Measurements from ENCODE around the gene PGP. TPM values are rescaled to one million over a fixed set of nuclear protein-coding genes. Genes with fewer than 3 reads are reported as not detected.

PGP gene
- total RNA-seq, 1 experiment from 2014 or later: 32.6 TPM

DNA sequence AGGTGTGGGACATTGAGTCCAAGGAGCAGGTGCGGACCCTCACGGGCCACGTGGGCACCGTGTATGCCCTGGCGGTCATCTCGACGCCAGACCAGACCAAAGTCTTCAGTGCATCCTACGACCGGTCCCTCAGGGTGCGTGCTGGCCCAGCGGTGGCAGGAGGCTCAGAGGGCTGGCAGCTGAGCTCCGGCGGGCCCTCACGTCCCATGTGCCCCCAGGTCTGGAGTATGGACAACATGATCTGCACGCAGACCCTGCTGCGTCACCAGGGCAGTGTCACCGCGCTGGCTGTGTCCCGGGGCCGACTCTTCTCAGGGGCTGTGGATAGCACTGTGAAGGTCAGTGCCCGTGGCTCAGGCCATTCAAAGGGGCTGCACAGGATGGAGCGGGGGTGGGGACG is 38.6 kb downstream of the PGP start:
- H2AFZ ChIP-seq (ENCODE audit: low read depth, low read length, poor library complexity, severe bottlenecking): no peak overlapping the region
- CTCF ChIA-PET: no interaction called here
- POLR2A ChIA-PET: interaction anchor here (0.8 kb wide), 1 partner anchor 21 kb away, joined by 4 read pairs; the partner anchor contains the start of gene TRAF7
- no peaks in the 10 kb centered on the region for H3K27me3 ChIP-seq (ENCODE audit: insufficient read depth, low read length)
- peaks cover 8 to 30% of the 10 kb centered on the region in 2 experiments; a peak in 2 of 4 replicates for H3K36me3 ChIP-seq (ENCODE audit: control insufficient read depth in 1 of 2, insufficient read depth in 2 of 2, low read length in 2 of 2)
- intact Hi-C loops (cut with micrococcal nuclease): no loop called here
- no peak overlapping the region; the same call in 1 of the 2 replicates for H3K27ac ChIP-seq (ENCODE audit: low read depth, low read length)
- H3K9ac ChIP-seq (ENCODE audit: low read length): no peak overlapping the region
- no peak for DNase-seq (ENCODE audit: low read depth, low spot score)
- H3K4me2 ChIP-seq (ENCODE audit: low read length): no peak overlapping the region
- no peaks in the 10 kb centered on the region for H3K9me2 ChIP-seq (ENCODE audit: insufficient read depth)
- no peak for ATAC-seq
- TF ChIP-seq EZH2 (IDR thresholded peaks at IDR 0.05) (no peak), ZNF274 (IDR thresholded peaks at IDR 0.05; ENCODE audit: low read depth, low read length) (no peak), RAD21 (IDR thresholded peaks at IDR 0.05; ENCODE audit: low read depth) (no peak), SP1 (IDR thresholded peaks at IDR 0.05; ENCODE audit: low read depth) (no peak), TCF7L2 (IDR thresholded peaks at IDR 0.05; ENCODE audit: borderline replicate concordance, extremely low read depth, insufficient read depth, insufficient read length) (no peak), EGR1 (IDR thresholded peaks at IDR 0.05; ENCODE audit: low read depth) (no peak), SIN3A (IDR thresholded peaks at IDR 0.05; ENCODE audit: low read depth) (no peak), FOSL1 (IDR thresholded peaks at IDR 0.05; ENCODE audit: low read depth) (no peak), REST (IDR thresholded peaks at IDR 0.05; ENCODE audit: low read depth) (no peak), POLR2A (IDR thresholded peaks at IDR 0.05; ENCODE audit: borderline replicate concordance, extremely low read depth, insufficient read depth, insufficient read length) (no peak), MAX (IDR thresholded peaks at IDR 0.05) (no peak), ZFX (IDR thresholded peaks at IDR 0.05) (no peak), CBX3 (IDR thresholded peaks at IDR 0.05; ENCODE audit: low read depth) (no peak)
- TF ChIP-seq, protein P1, sequence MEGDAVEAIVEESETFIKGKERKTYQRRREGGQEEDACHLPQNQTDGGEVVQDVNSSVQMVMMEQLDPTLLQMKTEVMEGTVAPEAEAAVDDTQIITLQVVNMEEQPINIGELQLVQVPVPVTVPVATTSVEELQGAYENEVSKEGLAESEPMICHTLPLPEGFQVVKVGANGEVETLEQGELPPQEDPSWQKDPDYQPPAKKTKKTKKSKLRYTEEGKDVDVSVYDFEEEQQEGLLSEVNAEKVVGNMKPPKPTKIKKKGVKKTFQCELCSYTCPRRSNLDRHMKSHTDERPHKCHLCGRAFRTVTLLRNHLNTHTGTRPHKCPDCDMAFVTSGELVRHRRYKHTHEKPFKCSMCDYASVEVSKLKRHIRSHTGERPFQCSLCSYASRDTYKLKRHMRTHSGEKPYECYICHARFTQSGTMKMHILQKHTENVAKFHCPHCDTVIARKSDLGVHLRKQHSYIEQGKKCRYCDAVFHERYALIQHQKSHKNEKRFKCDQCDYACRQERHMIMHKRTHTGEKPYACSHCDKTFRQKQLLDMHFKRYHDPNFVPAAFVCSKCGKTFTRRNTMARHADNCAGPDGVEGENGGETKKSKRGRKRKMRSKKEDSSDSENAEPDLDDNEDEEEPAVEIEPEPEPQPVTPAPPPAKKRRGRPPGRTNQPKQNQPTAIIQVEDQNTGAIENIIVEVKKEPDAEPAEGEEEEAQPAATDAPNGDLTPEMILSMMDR (IDR thresholded peaks at IDR 0.05 in 2 of 3, conservative IDR thresholded peaks at IDR 0.05 in 1 of 3; ENCODE audit: borderline replicate concordance in 1 of 3, insufficient read depth in 1 of 3, low read depth in 2 of 3, low read length in 2 of 3): no peak
- TF ChIP-seq, protein P2, sequence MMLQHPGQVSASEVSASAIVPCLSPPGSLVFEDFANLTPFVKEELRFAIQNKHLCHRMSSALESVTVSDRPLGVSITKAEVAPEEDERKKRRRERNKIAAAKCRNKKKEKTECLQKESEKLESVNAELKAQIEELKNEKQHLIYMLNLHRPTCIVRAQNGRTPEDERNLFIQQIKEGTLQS (IDR thresholded peaks at IDR 0.05): no peak
- no peaks in the 10 kb centered on the region for H3K79me2 ChIP-seq (ENCODE audit: insufficient read depth, low read length)
- no TSS peak for BruUV-seq (replicated peaks)
- peaks cover 0 to 5% of the 10 kb centered on the region in 2 experiments; a peak in 1 of 4 replicates for H3K4me1 ChIP-seq (ENCODE audit: control insufficient read depth in 1 of 2, insufficient read depth in 2 of 2, low read length in 2 of 2)
- RAD21 ChIA-PET (ENCODE audit: low non-redundant PET in 1 of 2, low total read pairs in 2 of 2, uncharacterized antibody in 2 of 2, unreplicated experiment in 2 of 2): no interaction called here
- H3K4me3 ChIP-seq (replicated peaks in 1 of 2; ENCODE audit: low read depth in 1 of 2, low read length in 2 of 2): no peak overlapping the region
- H4K20me1 ChIP-seq (ENCODE audit: insufficient read depth): no peaks in the 10 kb centered on the region
- H3K9me3 ChIP-seq (ENCODE audit: control insufficient read depth in 1 of 2, insufficient read depth in 1 of 2, low read depth in 1 of 2, low read length in 2 of 2): no peaks in the 10 kb centered on the region
